ENCODE measurements around the gene EIF4A3.
A peak's percentile ranks its signal among the peaks of the same experiment; 100 is the strongest.

Gene EIF4A3

GRCh38 chr17:80111702-80112470, 35.0 kb downstream of the EIF4A3 start:
- DNase-seq, result no peak

GRCh38 chr17:80110927-80111701, 35.8 kb downstream of the EIF4A3 start:
- DNase-seq, result no peak

- DNase-seq, result no peak
Measured at GRCh38 chr17:80110447-80110812, 36.5 kb downstream of the EIF4A3 start.

GRCh38 chr17:80109713-80110446, 37.0 kb downstream of the EIF4A3 start:
- DNase-seq, result no peak

- DNase-seq, result no peak
Measured at GRCh38 chr17:80109066-80109660, 37.8 kb downstream of the EIF4A3 start.

GRCh38 chr17:80108036-80108971, 38.6 kb downstream of the EIF4A3 start:
- no peak for DNase-seq

- no peak for DNase-seq
Measured at GRCh38 chr17:80107231-80108021, 39.5 kb downstream of the EIF4A3 start.

GRCh38 chr17:80106751-80107150, 40.2 kb downstream of the EIF4A3 start:
- no peak for DNase-seq

GRCh38 chr17:80106176-80106575, 40.8 kb downstream of the EIF4A3 start:
- no peak for DNase-seq

- peak; percentile 17 for DNase-seq
Measured at GRCh38 chr17:80105762-80106161, 41.2 kb downstream of the EIF4A3 start.

GRCh38 chr17:80104956-80105375, 42.0 kb downstream of the EIF4A3 start:
- DNase-seq, result no peak

GRCh38 chr17:80104321-80104955, 42.5 kb downstream of the EIF4A3 start:
- no peak for DNase-seq

- no peak for DNase-seq
Measured at GRCh38 chr17:80103449-80104085, 43.4 kb downstream of the EIF4A3 start.

- no peak for DNase-seq
Measured at GRCh38 chr17:80102664-80103448, 44.1 kb downstream of the EIF4A3 start.

GRCh38 chr17:80101946-80102663, 44.8 kb downstream of the EIF4A3 start:
- DNase-seq, result peak; percentile 23

- peak; percentile 84 for DNase-seq
Measured at GRCh38 chr17:80101011-80101945, 45.6 kb downstream of the EIF4A3 start, which contains the start of gene GAA. Gene GAA, plus strand, starts transcription at chr17:80101581. Its CDS starts 3,006 bp downstream, at chr17:80104587.

GRCh38 chr17:80100035-80100323, 46.9 kb downstream of the EIF4A3 start:
- no peak for DNase-seq
